Mucosa of rectum (tissue), 2 donors: Measurements from ENCODE around the gene PSMB3.

Source experiments
- H3K27ac ChIP-seq, 2 donors: one replicate each; pipeline ENCODE4 v1.7.0; 2013; ENCODE audit warnings: inconsistent platforms in 2 of 2, low read depth in 2 of 2, low read length in 2 of 2
- H3K27me3 ChIP-seq, 2 donors: one replicate each; pipeline ENCODE4 v1.7.0; 2013; ENCODE audit warnings: low read length in 2 of 2; ENCODE audit not compliant: control insufficient read depth in 2 of 2, insufficient read depth in 2 of 2
- H3K36me3 ChIP-seq, 2 donors: one replicate each; pipeline ENCODE4 v1.7.0; 2013; ENCODE audit warnings: low read length in 2 of 2; ENCODE audit not compliant: control insufficient read depth in 2 of 2, insufficient read depth in 2 of 2
- H3K4me1 ChIP-seq, 2 donors: one replicate each; pipeline ENCODE4 v1.7.0; 2013; ENCODE audit warnings: low read length in 2 of 2, mild to moderate bottlenecking in 1 of 2; ENCODE audit not compliant: control insufficient read depth in 2 of 2, insufficient read depth in 2 of 2
- H3K4me3 ChIP-seq, 2 donors: one replicate each; pipeline ENCODE4 v1.7.0; 2013; ENCODE audit warnings: low read length in 2 of 2
- H3K9ac ChIP-seq, 2 donors: one replicate each; pipeline ENCODE4 v1.7.0; 2013; ENCODE audit warnings: low read length in 2 of 2, low read depth in 1 of 2, mild to moderate bottlenecking in 1 of 2
- H3K9me3 ChIP-seq, 2 donors: one replicate each; pipeline ENCODE4 v1.7.0; 2013; ENCODE audit warnings: low read length in 2 of 2; ENCODE audit not compliant: control insufficient read depth in 2 of 2
- donor health status: healthy.
- donor health status: Normal muscosa, but diverticular disease.

Gene PSMB3

GRCh38 chr17:38735161-38735997 lies 17.2 kb upstream of the PSMB3 start:
- Histone ChIP-seq H3K4me3 (no peak overlapping the region), H3K4me1 (peaks cover 46 to 65% of the 10 kb centered on the region in 2 donors), H3K27me3 (no peaks in the 10 kb centered on the region), H3K9ac (no peak overlapping the region), H3K36me3 (peaks cover 13 to 15% of the 10 kb centered on the region in 2 donors), H3K9me3 (no peaks in the 10 kb centered on the region), H3K27ac (no peak overlapping the region)

- Histone ChIP-seq H3K27me3 (no peaks in the 10 kb centered on the region), H3K27ac (no peak overlapping the region), H3K9me3 (no peaks in the 10 kb centered on the region), H3K36me3 (peaks cover 10 to 15% of the 10 kb centered on the region in 2 donors), H3K4me1 (peaks cover 41 to 58% of the 10 kb centered on the region in 2 donors), H3K4me3 (no peak overlapping the region), H3K9ac (no peak overlapping the region)
These were observed 14.4 kb upstream of the PSMB3 start for GRCh38 chr17:38738007-38738662.

GRCh38 chr17:38738686-38739085 lies 13.9 kb upstream of the PSMB3 start:
- Histone ChIP-seq H3K9ac (no peak overlapping the region), H3K9me3 (no peaks in the 10 kb centered on the region), H3K4me3 (no peak overlapping the region), H3K27ac (no peak overlapping the region), H3K4me1 (peaks cover 40 to 58% of the 10 kb centered on the region in 2 donors), H3K36me3 (peaks cover 9 to 13% of the 10 kb centered on the region in 2 donors), H3K27me3 (no peaks in the 10 kb centered on the region)

- no peak overlapping the region for H3K27ac ChIP-seq
- no peaks in the 10 kb centered on the region for H3K9me3 ChIP-seq
- peaks cover 6 to 7% of the 10 kb centered on the region in 2 donors for H3K36me3 ChIP-seq
- H3K4me1 ChIP-seq, result peaks cover 36 to 56% of the 10 kb centered on the region in 2 donors
- H3K27me3 ChIP-seq, result no peaks in the 10 kb centered on the region
- H3K9ac ChIP-seq, result no peak overlapping the region
- peak overlapping the region in 1 of 2 donors; percentile 12 for H3K4me3 ChIP-seq
These were observed 13.2 kb upstream of the PSMB3 start for GRCh38 chr17:38739305-38739704.

- H3K27ac ChIP-seq, result no peak overlapping the region
- peaks cover 35 to 55% of the 10 kb centered on the region in 2 donors for H3K4me1 ChIP-seq
- no peaks in the 10 kb centered on the region for H3K9me3 ChIP-seq
- no peak overlapping the region for H3K4me3 ChIP-seq
- no peaks in the 10 kb centered on the region for H3K27me3 ChIP-seq
- H3K9ac ChIP-seq, result no peak overlapping the region
- H3K36me3 ChIP-seq, result peaks cover 6 to 7% of the 10 kb centered on the region in 2 donors
These were observed 12.5 kb upstream of the PSMB3 start for GRCh38 chr17:38740044-38740443.

GRCh38 chr17:38740806-38741205 lies 11.7 kb upstream of the PSMB3 start:
- no peak overlapping the region for H3K9ac ChIP-seq
- H3K27me3 ChIP-seq, result no peaks in the 10 kb centered on the region
- H3K4me3 ChIP-seq, result no peak overlapping the region
- peaks cover 5 to 6% of the 10 kb centered on the region in 2 donors for H3K36me3 ChIP-seq
- no peaks in the 10 kb centered on the region for H3K9me3 ChIP-seq
- H3K4me1 ChIP-seq, result peaks cover 33 to 47% of the 10 kb centered on the region in 2 donors
- no peak overlapping the region for H3K27ac ChIP-seq

GRCh38 chr17:38741461-38741860 lies 11.1 kb upstream of the PSMB3 start:
- H3K27me3 ChIP-seq, result no peaks in the 10 kb centered on the region
- peak overlapping the region; percentile 44 to 68 for H3K9ac ChIP-seq
- peaks cover 37 to 50% of the 10 kb centered on the region in 2 donors for H3K4me1 ChIP-seq
- peak overlapping the region; percentile 92 to 94 for H3K27ac ChIP-seq
- no peaks in the 10 kb centered on the region for H3K9me3 ChIP-seq
- H3K36me3 ChIP-seq, result peaks cover 4 to 6% of the 10 kb centered on the region in 2 donors
- H3K4me3 ChIP-seq, result no peak overlapping the region

- no peaks in the 10 kb centered on the region for H3K9me3 ChIP-seq
- H3K4me1 ChIP-seq, result peaks cover 42 to 55% of the 10 kb centered on the region in 2 donors
- H3K9ac ChIP-seq, result peak overlapping the region; percentile 68 to 71
- peaks cover 4 to 6% of the 10 kb centered on the region in 2 donors for H3K36me3 ChIP-seq
- H3K27ac ChIP-seq, result peak overlapping the region; percentile 92 to 94
- H3K27me3 ChIP-seq, result no peaks in the 10 kb centered on the region
- H3K4me3 ChIP-seq, result peak overlapping the region; percentile 32 to 42
These were observed 10.6 kb upstream of the PSMB3 start for GRCh38 chr17:38741921-38742410.

GRCh38 chr17:38742411-38743308 lies 9.9 kb upstream of the PSMB3 start:
- H3K9me3 ChIP-seq, result no peaks in the 10 kb centered on the region
- H3K4me3 ChIP-seq, result peak overlapping the region; percentile 32 to 42
- H3K27me3 ChIP-seq, result no peaks in the 10 kb centered on the region
- peaks cover 4 to 6% of the 10 kb centered on the region in 2 donors for H3K36me3 ChIP-seq
- peaks cover 45 to 55% of the 10 kb centered on the region in 2 donors for H3K4me1 ChIP-seq
- peak overlapping the region; percentile 68 to 71 for H3K9ac ChIP-seq
- H3K27ac ChIP-seq, result peak overlapping the region; percentile 92 to 94
